Motor neuron (in vitro differentiated cells): Measurements from ENCODE around the gene SLC2A11. TPM values are rescaled to one million over a fixed set of nuclear protein-coding genes. Genes with fewer than 3 reads are reported as not detected.
A peak's percentile ranks its signal among the peaks of the same experiment; 100 is the strongest.
"Not testable (repeated sequence)": the region's sequence is repeated elsewhere in the genome, so short reads cannot be mapped to it uniquely, and the experiment has no call there.

Experiments
- ATAC-seq, 8 experiments: fragments of 200-7000 bp; cut with Tn5 transposase; replicated peaks in 6 of 8; 2 replicates each; pipeline ENCODE4 v1.8.0; 2021; ENCODE audit warnings: mild to moderate bottlenecking in 8 of 8, moderate library complexity in 8 of 8
- H3K27ac ChIP-seq, 2 donors: fragments of 250-450 bp; sonication (Bioruptor Pico); 2 replicates each; pipeline ENCODE4 v1.9.0; 2021; ENCODE audit warnings: antibody characterized with exemption in 2 of 2, mild to moderate bottlenecking in 2 of 2, moderate library complexity in 1 of 2
- H3K4me1 ChIP-seq, 2 donors: fragments of 250-450 bp; sonication (Bioruptor Pico); replicated peaks in 1 of 2; 2 replicates each; pipeline ENCODE4 v1.6.1; 2021; ENCODE audit warnings: antibody characterized with exemption in 2 of 2, mild to moderate bottlenecking in 2 of 2, moderate library complexity in 1 of 2
- H3K4me3 ChIP-seq, 5 donors: fragments of 250-450 bp; sonication (Bioruptor Pico); 2 replicates each; pipeline ENCODE4 v1.9.0; 2021; ENCODE audit warnings: antibody characterized with exemption in 5 of 5, mild to moderate bottlenecking in 5 of 5, moderate library complexity in 4 of 5
- WGBS, 10 experiments: fragments of 450-650 bp; shearing (Covaris generic); methylation state at CpG; one replicate each; pipeline ENCODE4 v1.0.0; 2022; 5-methylcytosine and 5-hydroxymethylcytosine counted together
- in situ Hi-C, 9 experiments: fragments of 400-800 bp; cut with MboI; loops; one replicate each; pipeline ENCODE4 v1.15.0; 2021; ENCODE audit warnings: low sequenced_read_pairs in 9 of 9, low pct_unique_long_range_greater_than_20kb in 2 of 9; ENCODE audit not compliant: unreplicated experiment in 9 of 9
- total RNA-seq, 8 experiments: library from RNA; unstranded; fragments of 300-600 nt; gene quantifications; 2 replicates each; pipeline versions ENCODE4 v1.2.3 to v1.2.4, GENCODE V29; 2022

The SLC2A11 gene
- total RNA-seq, 8 experiments from 2014 or later: 17.7 to 25.6 (median 22.3) TPM

DNA sequence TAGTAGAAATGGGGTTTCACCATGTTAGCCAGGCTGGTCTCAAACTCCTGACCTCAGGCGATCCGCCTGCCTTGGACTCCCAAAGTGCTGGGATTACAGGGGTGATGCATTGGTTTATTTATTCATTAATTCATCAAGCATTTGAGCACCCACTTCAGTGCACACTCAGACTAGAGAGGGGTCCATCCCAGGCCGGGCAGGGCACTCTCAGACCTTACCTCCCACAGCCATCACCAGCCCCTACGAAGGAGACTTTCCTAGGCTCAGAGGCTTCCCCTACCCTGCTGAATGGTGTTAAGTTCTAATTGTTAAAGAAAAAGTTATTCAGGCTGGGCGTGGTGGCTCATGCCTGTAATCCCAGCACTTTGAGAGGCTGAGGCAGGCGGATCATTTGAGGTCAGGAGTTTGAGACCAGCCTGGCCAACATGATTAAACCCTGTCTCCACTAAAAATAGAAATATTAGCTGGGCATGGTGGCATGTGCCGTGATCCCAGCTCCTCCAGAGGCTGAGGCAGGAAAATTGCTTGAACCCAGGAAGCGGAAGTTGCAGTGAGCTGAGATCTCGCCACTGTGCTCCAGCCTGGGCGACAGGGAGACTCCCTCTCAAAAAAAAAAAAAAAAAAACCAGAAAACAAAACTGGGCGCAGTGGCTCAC lies 7.0 kb downstream of the SLC2A11 start:
- in situ Hi-C loops, H3K27ac ChIP-seq, ATAC-seq, H3K4me3 ChIP-seq, H3K4me1 ChIP-seq: not testable (repeated sequence)
- WGBS, 10 experiments: 65 to 96% (median 93%) methylated on average over 2 to 10 of the region's 11 CpGs; no CpG with 5 or more reads in 1 of the 10 experiments

GRCh38 chr22:23868580-23868979 lies 10.9 kb downstream of the SLC2A11 start:
- 40 to 100% (median 83%) methylated on average over 1 to 2 of the region's 4 CpGs; no CpG with 5 or more reads in 5 of the 10 experiments for WGBS, 10 experiments
- in situ Hi-C loops: no loop called here
- no peak for ATAC-seq
- Histone ChIP-seq H3K4me1 (no peaks in the 10 kb centered on the region), H3K27ac (no peak overlapping the region), H3K4me3 (no peak overlapping the region)

GRCh38 chr22:23874871-23875270 lies 17.2 kb downstream of the SLC2A11 start:
- 54 to 100% (median 88%) methylated on average over 2 to 4 of the region's 4 CpGs; no CpG with 5 or more reads in 2 of the 10 experiments for WGBS, 10 experiments
- no peak for ATAC-seq
- in situ Hi-C loops: no loop called here
- Histone ChIP-seq H3K27ac (no peak overlapping the region), H3K4me1 (peaks cover 8 to 12% of the 10 kb centered on the region in 2 donors), H3K4me3 (no peak overlapping the region)

DNA sequence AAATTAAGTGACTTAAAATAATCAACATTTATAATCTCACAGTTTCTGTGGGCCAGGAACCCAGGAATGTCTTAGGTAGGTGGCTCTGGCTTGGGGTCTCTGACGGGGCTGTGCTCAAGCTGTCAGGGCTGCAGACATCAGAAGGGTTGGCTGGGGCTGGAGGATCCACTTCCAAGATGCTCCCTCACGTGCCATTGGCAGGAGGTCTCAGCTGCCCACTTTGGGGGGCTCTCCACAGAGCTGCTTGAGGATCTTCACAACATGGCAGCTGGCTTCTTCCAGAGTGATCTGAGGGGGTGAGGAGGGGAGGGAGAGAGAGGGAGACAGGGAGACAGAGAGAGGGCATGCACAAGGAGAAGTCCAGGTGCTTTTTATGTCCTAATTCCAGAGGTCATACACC lies 18.1 kb downstream of the SLC2A11 start:
- Histone ChIP-seq H3K4me3 (no peak overlapping the region), H3K4me1 (peaks cover 8 to 12% of the 10 kb centered on the region in 2 donors), H3K27ac (no peak overlapping the region)
- in situ Hi-C loops: no loop called here
- no peak for ATAC-seq
- 0 to 100% (median 85%) methylated on average over 1 to 2 of the region's 2 CpGs; no CpG with 5 or more reads in 6 of the 10 experiments for WGBS, 10 experiments

GRCh38 chr22:23877566-23877965 lies 19.9 kb downstream of the SLC2A11 start:
- peak in 1 of 8 experiments; percentile 11 for ATAC-seq
- Histone ChIP-seq H3K4me1 (peaks cover 8 to 12% of the 10 kb centered on the region in 2 donors), H3K27ac (peak overlapping the region in 1 of 2 donors; percentile 78), H3K4me3 (no peak overlapping the region)
- WGBS, 10 experiments: 85 to 100% (median 93%) methylated on average over 1 to 6 of the region's 8 CpGs; no CpG with 5 or more reads in 6 of the 10 experiments
- in situ Hi-C loops: no loop called here

DNA sequence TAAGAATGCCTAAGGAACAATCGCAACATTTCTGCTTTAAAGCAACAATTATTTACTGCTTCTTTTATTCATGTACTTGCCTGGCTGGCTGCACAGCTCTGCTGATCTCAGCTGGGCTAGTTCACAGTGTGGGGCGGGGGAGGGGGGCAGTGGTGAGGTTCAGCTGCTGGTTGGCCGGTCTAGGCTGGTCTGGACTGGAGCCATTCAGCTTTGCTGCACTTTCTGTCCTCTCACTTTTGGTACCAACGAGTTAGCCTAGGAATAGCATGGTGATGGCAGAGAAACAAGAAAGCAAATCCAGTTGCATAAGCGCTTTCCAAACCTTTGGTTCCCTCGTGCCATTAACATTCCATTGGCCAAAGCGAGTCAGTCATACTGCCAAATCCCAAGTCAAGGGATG lies 20.5 kb downstream of the SLC2A11 start:
- Histone ChIP-seq H3K4me1 (peaks cover 8 to 12% of the 10 kb centered on the region in 2 donors), H3K27ac (peak overlapping the region in 1 of 2 donors; percentile 78), H3K4me3 (no peak overlapping the region)
- ATAC-seq: peak in 5 of 8 experiments; percentile 58 to 78 (median 67)
- WGBS, 10 experiments: 55 to 94% (median 80%) methylated on average over 1 to 4 of the region's 7 CpGs; no CpG with 5 or more reads in 3 of the 10 experiments
- in situ Hi-C loops: no loop called here

DNA sequence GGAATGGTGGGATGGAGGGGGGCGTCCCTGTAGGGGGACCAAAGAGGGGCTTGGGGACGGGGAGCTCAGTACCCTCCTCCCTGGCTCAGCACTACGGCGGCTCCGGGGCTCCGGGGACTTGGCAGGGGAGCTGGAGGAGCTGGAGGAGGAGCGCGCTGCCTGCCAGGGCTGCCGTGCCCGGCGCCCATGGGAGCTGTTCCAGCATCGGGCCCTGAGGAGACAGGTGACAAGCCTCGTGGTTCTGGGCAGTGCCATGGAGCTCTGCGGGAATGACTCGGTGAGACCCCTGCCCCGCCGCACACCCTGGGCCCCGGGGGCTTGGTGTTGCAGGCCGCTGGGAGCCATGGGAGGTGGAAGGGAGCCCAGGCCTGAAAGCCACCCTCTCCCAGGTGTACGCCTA lies 24.7 kb downstream of the SLC2A11 start:
- Histone ChIP-seq H3K4me3 (no peak overlapping the region), H3K4me1 (peaks cover 8 to 12% of the 10 kb centered on the region in 2 donors), H3K27ac (no peak overlapping the region)
- in situ Hi-C loops: no loop called here
- 60% methylated on average over 1 of the region's 20 CpGs; no CpG with 5 or more reads in 9 of the 10 experiments for whole genome bisulfite sequencing, 10 experiments
- ATAC-seq: no peak

- in situ Hi-C loops: no loop called here
- 100% methylated on average over 1 to 5 of the region's 9 CpGs; no CpG with 5 or more reads in 7 of the 10 experiments for WGBS, 10 experiments
- Histone ChIP-seq H3K4me1 (peaks cover 0 to under 1% of the 10 kb centered on the region in 2 donors), H3K27ac (no peak overlapping the region), H3K4me3 (no peak overlapping the region)
- peak in 3 of 8 experiments; percentile 8 to 14 (median 14) for ATAC-seq
Observed at GRCh38 chr22:23883658-23884057, 26.0 kb downstream of the SLC2A11 start.

DNA sequence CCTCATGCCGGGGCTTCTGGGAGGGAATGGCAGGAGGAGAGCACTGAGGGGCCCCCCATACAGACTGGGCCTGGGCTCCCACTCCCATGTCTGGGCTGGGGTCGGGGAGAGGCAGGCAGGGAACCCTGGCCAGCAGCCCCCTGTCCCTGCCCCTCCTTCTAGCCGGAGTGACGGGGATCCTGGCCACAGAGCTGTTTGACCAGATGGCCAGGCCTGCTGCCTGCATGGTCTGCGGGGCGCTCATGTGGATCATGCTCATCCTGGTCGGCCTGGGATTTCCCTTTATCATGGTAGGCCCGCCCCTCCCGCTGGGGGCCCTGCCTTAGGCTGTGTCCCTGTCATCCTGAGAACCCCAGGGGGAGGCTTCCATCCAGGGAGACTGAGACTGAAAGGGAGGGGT lies 26.5 kb downstream of the SLC2A11 start:
- H3K4me3 ChIP-seq: no peak overlapping the region
- no peak overlapping the region for H3K27ac ChIP-seq
- ATAC-seq: peak in 3 of 8 experiments; percentile 24 to 60 (median 57)
- WGBS, 10 experiments: 67 to 100% (median 94%) methylated on average over 1 to 3 of the region's 9 CpGs; no CpG with 5 or more reads in 6 of the 10 experiments
- no peaks in the 10 kb centered on the region for H3K4me1 ChIP-seq
- in situ Hi-C loops: no loop called here

GRCh38 chr22:23888615-23889401 lies 31.1 kb downstream of the SLC2A11 start:
- in situ Hi-C loops: no loop called here
- 0 to 63% (median 34%) methylated on average over 1 to 3 of the region's 11 CpGs; no CpG with 5 or more reads in 5 of the 10 experiments for WGBS, 10 experiments
- no peak overlapping the region for H3K4me3 ChIP-seq
- H3K27ac ChIP-seq: no peak overlapping the region
- H3K4me1 ChIP-seq: peaks cover 8 to 9% of the 10 kb centered on the region in 2 donors
- ATAC-seq: peak in 7 of 8 experiments; percentile 1 to 35 (median 20)

GRCh38 chr22:23889620-23890019 lies 31.9 kb downstream of the SLC2A11 start:
- no peak for ATAC-seq
- Histone ChIP-seq H3K4me3 (no peak overlapping the region), H3K27ac (no peak overlapping the region), H3K4me1 (peaks cover 8 to 9% of the 10 kb centered on the region in 2 donors)
- WGBS, 10 experiments: 92% methylated on average over 4 of the region's 5 CpGs; no CpG with 5 or more reads in 9 of the 10 experiments
- in situ Hi-C loops: no loop called here

DNA sequence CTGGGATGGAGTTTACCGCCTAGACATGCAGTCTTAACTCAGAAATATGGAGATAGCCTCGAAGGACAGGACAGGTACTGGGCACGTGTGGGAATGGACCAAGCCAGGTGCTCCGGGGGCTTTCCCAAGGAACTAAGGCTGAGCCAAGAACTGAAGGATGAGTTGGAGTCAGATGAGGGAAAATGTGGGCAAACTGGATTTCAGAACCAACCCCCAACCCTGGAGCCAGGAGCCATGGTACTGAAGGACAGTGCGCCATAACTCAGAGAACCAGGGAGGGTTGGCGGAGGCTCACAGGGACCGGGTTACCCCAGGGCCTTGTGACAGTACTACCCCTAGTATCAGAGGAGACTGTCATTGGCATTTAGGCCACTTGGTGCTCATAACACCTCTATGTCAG lies 34.1 kb downstream of the SLC2A11 start:
- 72 to 100% (median 94%) methylated on average over 2 to 6 of the region's 7 CpGs; no CpG with 5 or more reads in 1 of the 10 experiments for whole genome bisulfite sequencing, 10 experiments
- Histone ChIP-seq H3K27ac (no peak overlapping the region), H3K4me3 (no peak overlapping the region), H3K4me1 (peaks cover 17 to 18% of the 10 kb centered on the region in 2 donors)
- ATAC-seq: no peak
- in situ Hi-C loops: no loop called here

- no peak for ATAC-seq
- Histone ChIP-seq H3K4me1 (peaks cover 17 to 18% of the 10 kb centered on the region in 2 donors), H3K27ac (no peak overlapping the region), H3K4me3 (no peak overlapping the region)
- WGBS, 10 experiments: 78 to 100% (median 100%) methylated on average over 1 to 2 of the region's 2 CpGs; no CpG with 5 or more reads in 3 of the 10 experiments
- in situ Hi-C loops: no loop called here
Observed at GRCh38 chr22:23892130-23892529, 34.5 kb downstream of the SLC2A11 start.
